Endothelial cell of umbilical vein (primary cell): ENCODE measurements around the gene NT5DC2. TPM values are rescaled to one million over a fixed set of nuclear protein-coding genes. Genes with fewer than 3 reads are reported as not detected.

Source experiments
- BruUV-seq: library from RNA; stranded (reverse); fragments of 400-500 nt; replicated peaks from 2 replicates; lab custom pipeline; 2021; lab: Mats Ljungman, UMichigan
- CTCF ChIA-PET: fragments of 300-600, 350-600 bp; sonication (Branson Sonifier 250); formaldehyde crosslinking; loops from one replicate; lab custom pipeline; 2021; ENCODE audit warnings: antibody characterized with exemption, inconsistent platforms; lab: Charles Lee
- POLR2A ChIA-PET: fragments of 300-600, 350-600 bp; sonication (Branson Sonifier 250); formaldehyde crosslinking; loops from one replicate; lab custom pipeline; 2021; ENCODE audit warnings: antibody characterized with exemption, inconsistent platforms; lab: Charles Lee
- DNase-seq: peaks from one replicate; pipeline ENCODE4 v3.0.0-alpha.2; 2011; ENCODE audit warnings: low read depth, low spot score
- FAIRE-seq: peaks from 2 replicates; lab custom pipeline; 2011; peaks lifted over from hg19 to GRCh38; lab: Jason Lieb, UNC
- H2AFZ ChIP-seq: 2 replicates; pipeline ENCODE4 v1.6.0; 2012; ENCODE audit warnings: low read depth, low read length, control low read depth, inconsistent platforms
- H3K27ac ChIP-seq: 2 replicates; pipeline ENCODE4 v1.5.1; 2011; ENCODE audit warnings: low read depth, mild to moderate bottlenecking, control low read depth, low read length, moderate library complexity; ENCODE audit not compliant: insufficient read depth
- H3K27me3 ChIP-seq, 2 experiments: 2 replicates each; pipeline versions ENCODE4 v1.6.0 to v1.6.1; 2011; ENCODE audit warnings: low read length in 2 of 2, mixed read lengths in 1 of 2; ENCODE audit not compliant: control insufficient read depth in 2 of 2, insufficient read depth in 2 of 2
- H3K36me3 ChIP-seq, 2 experiments: 2 replicates in 1 of 2; 3 replicates in 1 of 2; pipeline ENCODE4 v1.5.1; 2011; ENCODE audit warnings: low read length in 2 of 2, mild to moderate bottlenecking in 1 of 2, moderate library complexity in 1 of 2; ENCODE audit not compliant: control insufficient read depth in 2 of 2, insufficient read depth in 2 of 2; ENCODE audit errors: extremely low read depth in 1 of 2
- H3K4me1 ChIP-seq: 3 replicates; pipeline ENCODE4 v1.5.1; 2011; ENCODE audit warnings: mild to moderate bottlenecking, low read length; ENCODE audit not compliant: control insufficient read depth, insufficient read depth; ENCODE audit errors: extremely low read depth
- H3K4me2 ChIP-seq: 2 replicates; pipeline ENCODE4 v1.6.1; 2011; ENCODE audit warnings: low read length, control low read depth, mixed read lengths; ENCODE audit not compliant: insufficient read depth
- H3K4me3 ChIP-seq, 3 experiments: fragments of 200-600 bp in 1 of 3; sonication (generic), shearing (Covaris generic) in 1 of 3; replicated peaks in 1 of 3; 2 replicates each; pipeline ENCODE4 v1.5.1; 2011 to 2016; ENCODE audit warnings: control low read depth in 3 of 3, low read length in 3 of 3, mild to moderate bottlenecking in 2 of 3, inconsistent platforms in 1 of 3, low read depth in 1 of 3, moderate library complexity in 1 of 3; ENCODE audit not compliant: insufficient read depth in 1 of 3
- H3K79me2 ChIP-seq: 2 replicates; pipeline ENCODE4 v1.6.0; 2012; ENCODE audit warnings: low read length, inconsistent platforms; ENCODE audit not compliant: control insufficient read depth, insufficient read depth
- H3K9ac ChIP-seq: replicated peaks from 2 replicates; pipeline ENCODE3; 2011; ENCODE audit warnings: low read length, control low read depth; ENCODE audit not compliant: insufficient read depth; ENCODE audit errors: extremely low read depth
- H3K9me1 ChIP-seq: replicated peaks from 3 replicates; pipeline ENCODE4 v1.6.0; 2011; ENCODE audit warnings: mild to moderate bottlenecking, low read length; ENCODE audit not compliant: control insufficient read depth, insufficient read depth; ENCODE audit errors: extremely low read depth
- H3K9me3 ChIP-seq: replicated peaks from 2 replicates; pipeline ENCODE4 v1.5.1; 2012; ENCODE audit warnings: low read length, inconsistent platforms; ENCODE audit not compliant: control insufficient read depth, insufficient read depth
- H4K20me1 ChIP-seq: replicated peaks from 2 replicates; pipeline ENCODE3; 2011; ENCODE audit warnings: mild to moderate bottlenecking, low read length; ENCODE audit not compliant: control insufficient read depth, insufficient read depth; ENCODE audit errors: extremely low read depth
- EZH2 ChIP-seq: IDR thresholded peaks from 2 replicates; pipeline ENCODE4 v1.6.1; 2012; ENCODE audit warnings: borderline replicate concordance, low read depth, mild to moderate bottlenecking, moderate library complexity, low read length, inconsistent platforms; ENCODE audit not compliant: severe bottlenecking
- FOS ChIP-seq: IDR thresholded peaks from 2 replicates; pipeline ENCODE4 v1.6.1; 2011; ENCODE audit warnings: mild to moderate bottlenecking, low read length, moderate library complexity, borderline replicate concordance; ENCODE audit not compliant: insufficient read depth
- GATA2 ChIP-seq: IDR thresholded peaks from 2 replicates; pipeline ENCODE4 v1.7.0; 2011; ENCODE audit warnings: low read depth, mild to moderate bottlenecking, moderate library complexity, mixed read lengths, low read length; ENCODE audit not compliant: insufficient read length, insufficient read depth
- JUN ChIP-seq: IDR thresholded peaks from 2 replicates; pipeline ENCODE4 v1.6.1; 2011; ENCODE audit warnings: borderline replicate concordance, low read depth; ENCODE audit not compliant: insufficient read length, insufficient read depth
- MYC ChIP-seq: IDR thresholded peaks from one replicate; pipeline ENCODE4 v1.6.1; 2011; ENCODE audit warnings: mild to moderate bottlenecking, low read depth, low read length
- POLR2A ChIP-seq: IDR thresholded peaks from 2 replicates; pipeline ENCODE4 v1.6.1; 2012; ENCODE audit warnings: low read depth, mild to moderate bottlenecking, control low read depth, low read length
- POLR2AphosphoS5 ChIP-seq: IDR thresholded peaks from 2 replicates; pipeline ENCODE4 v1.6.1; 2012; ENCODE audit warnings: low read depth, mild to moderate bottlenecking, control low read depth, low read length, moderate library complexity; ENCODE audit not compliant: insufficient read depth
- dilution Hi-C: fragments of 300-500 bp; cut with MboI; formaldehyde crosslinking; loops from one replicate; pipeline ENCODE4 v1.15.0; 2019; ENCODE audit warnings: low sequenced_read_pairs; ENCODE audit not compliant: extremely low pct_ligation_motif_present
- intact Hi-C: fragments of 100-400 bp; cut with micrococcal nuclease; formaldehyde crosslinking; loops from one replicate; pipeline ENCODE4 v1.10.0; 2022
- polyA plus RNA-seq, 4 experiments: library from polyadenylated mRNA; depleted of rRNA in 3 of 4; stranded (reverse) in 3 of 4; unstranded in 1 of 4; fragments of >200 nt; gene quantifications; 2 replicates each; pipeline versions ENCODE4 v1.2.1 to v1.2.3, GENCODE V29; 2011 to 2012; ENCODE audit warnings: missing spikeins in 1 of 4
- total RNA-seq: library from RNA; stranded (reverse); gene quantifications from 2 replicates; pipeline ENCODE4 v1.2.3, GENCODE V29; 2021
- TF ChIP-seq, protein P1 (sequence below), 2 donors: IDR thresholded peaks; 1 replicate in 1 of 2; 2 replicates in 1 of 2; pipeline ENCODE4 v1.5.1; 2011; ENCODE audit warnings: low read length in 2 of 2, mild to moderate bottlenecking in 2 of 2, moderate library complexity in 2 of 2, control low read depth in 1 of 2, inconsistent platforms in 1 of 2, low read depth in 1 of 2; ENCODE audit not compliant: insufficient read depth in 1 of 2; ENCODE audit errors: extremely low read depth in 1 of 2
- TF ChIP-seq, protein P2 (sequence below): IDR thresholded peaks from 2 replicates; pipeline ENCODE4 v1.6.1; 2011; ENCODE audit not compliant: insufficient read depth, insufficient read length

Gene NT5DC2
- total and polyA plus RNA-seq, 2 donors (not counting 3 experiments of a cell fraction or from before 2014, with no cell fraction given): 298 to 402 TPM

DNA sequence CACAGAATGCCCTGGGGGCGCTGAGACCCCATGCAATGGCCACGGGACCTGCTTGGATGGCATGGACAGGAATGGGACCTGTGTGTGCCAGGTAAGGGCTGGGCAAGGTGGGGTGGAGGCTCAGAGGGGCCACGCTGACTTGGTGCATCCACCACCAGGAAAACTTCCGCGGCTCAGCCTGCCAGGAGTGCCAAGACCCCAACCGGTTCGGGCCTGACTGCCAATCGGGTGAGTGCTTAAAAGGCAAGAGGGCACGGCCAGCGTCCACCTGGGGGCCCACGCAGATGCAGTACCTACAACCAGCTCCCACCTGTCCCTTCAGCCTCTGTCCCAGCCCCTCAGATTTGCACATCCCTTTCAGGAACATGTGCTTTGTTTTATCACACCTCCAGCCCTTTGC is 31.7 kb downstream of the NT5DC2 start:
- intact Hi-C loops: no loop called here
- TF ChIP-seq, protein P1, sequence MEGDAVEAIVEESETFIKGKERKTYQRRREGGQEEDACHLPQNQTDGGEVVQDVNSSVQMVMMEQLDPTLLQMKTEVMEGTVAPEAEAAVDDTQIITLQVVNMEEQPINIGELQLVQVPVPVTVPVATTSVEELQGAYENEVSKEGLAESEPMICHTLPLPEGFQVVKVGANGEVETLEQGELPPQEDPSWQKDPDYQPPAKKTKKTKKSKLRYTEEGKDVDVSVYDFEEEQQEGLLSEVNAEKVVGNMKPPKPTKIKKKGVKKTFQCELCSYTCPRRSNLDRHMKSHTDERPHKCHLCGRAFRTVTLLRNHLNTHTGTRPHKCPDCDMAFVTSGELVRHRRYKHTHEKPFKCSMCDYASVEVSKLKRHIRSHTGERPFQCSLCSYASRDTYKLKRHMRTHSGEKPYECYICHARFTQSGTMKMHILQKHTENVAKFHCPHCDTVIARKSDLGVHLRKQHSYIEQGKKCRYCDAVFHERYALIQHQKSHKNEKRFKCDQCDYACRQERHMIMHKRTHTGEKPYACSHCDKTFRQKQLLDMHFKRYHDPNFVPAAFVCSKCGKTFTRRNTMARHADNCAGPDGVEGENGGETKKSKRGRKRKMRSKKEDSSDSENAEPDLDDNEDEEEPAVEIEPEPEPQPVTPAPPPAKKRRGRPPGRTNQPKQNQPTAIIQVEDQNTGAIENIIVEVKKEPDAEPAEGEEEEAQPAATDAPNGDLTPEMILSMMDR (IDR thresholded peaks at IDR 0.05; ENCODE audit: extremely low read depth in 1 of 2, insufficient read depth in 1 of 2, low read depth in 1 of 2, low read length in 2 of 2): no peak
- TF ChIP-seq GATA2: no peak
- TF ChIP-seq FOS: no peak
- TF ChIP-seq MYC: no peak
- TF ChIP-seq, protein P2, sequence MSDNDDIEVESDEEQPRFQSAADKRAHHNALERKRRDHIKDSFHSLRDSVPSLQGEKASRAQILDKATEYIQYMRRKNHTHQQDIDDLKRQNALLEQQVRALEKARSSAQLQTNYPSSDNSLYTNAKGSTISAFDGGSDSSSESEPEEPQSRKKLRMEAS: no peak
- no peak for TF ChIP-seq POLR2AphosphoS5
- no peak for TF ChIP-seq EZH2
- no peak for TF ChIP-seq JUN
- TF ChIP-seq POLR2A: no peak
- no TSS peak for BruUV-seq
- Histone ChIP-seq H3K27ac (no peak overlapping the region), H3K9me3 (no peaks in the 10 kb centered on the region), H3K27me3 (no peaks in the 10 kb centered on the region), H3K79me2 (peaks cover 46% of the 10 kb centered on the region), H3K4me3 (no peak overlapping the region), H3K9me1 (no peaks in the 10 kb centered on the region), H3K36me3 (peaks cover 21 to 51% of the 10 kb centered on the region in 2 experiments), H4K20me1 (no peaks in the 10 kb centered on the region), H2AFZ (no peak overlapping the region), H3K4me2 (no peak overlapping the region), H3K4me1 (peaks cover 15% of the 10 kb centered on the region), H3K9ac (no peak overlapping the region)
- CTCF ChIA-PET: no interaction called here
- FAIRE-seq (no peak), DNase-seq (no peak)
- dilution Hi-C loops: no loop called here
- POLR2A ChIA-PET: no interaction called here
